OCI-LY7 (cell line): Measurements from ENCODE around the gene PABPN1L. TPM values are rescaled to one million over a fixed set of nuclear protein-coding genes. Genes with fewer than 3 reads are reported as not detected.

Experiments used
- BruUV-seq: library from RNA; stranded (reverse); fragments of 400-500 nt; replicated peaks from 2 replicates; lab custom pipeline; 2021; lab: Mats Ljungman, UMichigan
- CTCF ChIA-PET: fragments of 300-600 bp; sonication (Branson Sonifier 250); formaldehyde crosslinking; loops from one replicate; lab custom pipeline; 2022; ENCODE audit warnings: antibody characterized with exemption; ENCODE audit not compliant: unreplicated experiment; lab: Charles Lee
- POLR2A ChIA-PET: fragments of 300-600 bp; sonication (Branson Sonifier 250); formaldehyde crosslinking; loops from one replicate; lab custom pipeline; 2022; ENCODE audit warnings: antibody characterized with exemption; lab: Charles Lee
- DNase-seq: peaks from one replicate; pipeline ENCODE4 v3.0.0-alpha.2; 2015; ENCODE audit warnings: low spot score
- H2AFZ ChIP-seq: fragments of 200-600 bp; sonication (generic), shearing (Covaris generic); 2 replicates; pipeline ENCODE4 v1.6.1; 2014; ENCODE audit warnings: mild to moderate bottlenecking, antibody characterized with exemption, low read length, moderate library complexity
- H3K27ac ChIP-seq: fragments of 200-600 bp; sonication (generic); 2 replicates; pipeline ENCODE4 v1.5.1; 2014; ENCODE audit warnings: mixed run types, low read depth, mild to moderate bottlenecking, moderate library complexity, low read length, inconsistent platforms; ENCODE audit not compliant: poor library complexity, severe bottlenecking
- H3K36me3 ChIP-seq: fragments of 200-600 bp; sonication (generic); 2 replicates; pipeline ENCODE4 v1.6.1; 2014; ENCODE audit warnings: mild to moderate bottlenecking, antibody characterized with exemption, low read length, moderate library complexity, mixed read lengths; ENCODE audit not compliant: insufficient read depth
- H3K4me1 ChIP-seq: fragments of 200-600 bp; sonication (generic); 2 replicates; pipeline ENCODE4 v1.5.1; 2014; ENCODE audit warnings: mild to moderate bottlenecking, low read length; ENCODE audit not compliant: insufficient read depth, poor library complexity, severe bottlenecking
- H3K4me2 ChIP-seq: fragments of 200-600 bp; sonication (generic); 2 replicates; pipeline ENCODE4 v1.6.1; 2014; ENCODE audit warnings: mild to moderate bottlenecking, low read length
- H3K4me3 ChIP-seq: fragments of 200-600 bp; sonication (generic); 2 replicates; pipeline ENCODE4 v1.5.1; 2014; ENCODE audit warnings: mild to moderate bottlenecking, low read depth, low read length; ENCODE audit not compliant: poor library complexity, severe bottlenecking
- H3K79me2 ChIP-seq: fragments of 200-600 bp; sonication (generic); 2 replicates; pipeline ENCODE4 v1.6.1; 2016; ENCODE audit warnings: low read depth, mild to moderate bottlenecking, low read length, moderate library complexity, mixed read lengths; ENCODE audit not compliant: insufficient read depth
- H3K9me2 ChIP-seq: fragments of 200-600 bp; sonication (generic); 2 replicates; pipeline ENCODE4 v1.6.1; 2016; ENCODE audit warnings: mild to moderate bottlenecking, low read length, mixed read lengths; ENCODE audit not compliant: insufficient read depth
- H3K9me3 ChIP-seq: fragments of 200-600 bp; sonication (generic); 2 replicates; pipeline ENCODE4 v1.6.1; 2014; ENCODE audit warnings: mild to moderate bottlenecking, mixed run types, low read length, mixed read lengths
- H4K20me1 ChIP-seq: fragments of 200-600 bp; sonication (generic); 2 replicates; pipeline ENCODE4 v1.6.1; 2014; ENCODE audit warnings: mild to moderate bottlenecking, antibody characterized with exemption, low read length, moderate library complexity, mixed read lengths; ENCODE audit not compliant: insufficient read depth
- EZH2phosphoT487 ChIP-seq: fragments of 200-600 bp; sonication (generic); IDR thresholded peaks from 2 replicates; pipeline ENCODE4 v1.6.1; 2018; ENCODE audit warnings: low read depth, borderline replicate concordance, mild to moderate bottlenecking, mixed run types, antibody characterized with exemption, low read length, moderate library complexity, mixed read lengths
- intact Hi-C: fragments of 100-400 bp; cut with micrococcal nuclease; formaldehyde crosslinking; loops from one replicate; pipeline ENCODE4 v1.10.0; 2022; ENCODE audit not compliant: unreplicated experiment
- total RNA-seq, 2 experiments: library from RNA; depleted of rRNA in 1 of 2; stranded (reverse); fragments of >200 nt in 1 of 2; shearing (Covaris generic) in 1 of 2; gene quantifications; 2 replicates each; pipeline ENCODE4 v1.2.3, GENCODE V29; 2014 to 2022
- TF ChIP-seq, protein P1 (sequence below): fragments of 200-600 bp; sonication (generic); conservative IDR thresholded peaks from 2 replicates; pipeline ENCODE4 v1.5.1; 2014; ENCODE audit warnings: mild to moderate bottlenecking, antibody characterized with exemption, low read length, moderate library complexity, mixed read lengths

Gene PABPN1L
- total RNA-seq, 2 experiments from 2014 or later, result 0.38 TPM; not detected in 1

- POLR2A ChIA-PET, result no interaction called here
- TF ChIP-seq, protein P1, sequence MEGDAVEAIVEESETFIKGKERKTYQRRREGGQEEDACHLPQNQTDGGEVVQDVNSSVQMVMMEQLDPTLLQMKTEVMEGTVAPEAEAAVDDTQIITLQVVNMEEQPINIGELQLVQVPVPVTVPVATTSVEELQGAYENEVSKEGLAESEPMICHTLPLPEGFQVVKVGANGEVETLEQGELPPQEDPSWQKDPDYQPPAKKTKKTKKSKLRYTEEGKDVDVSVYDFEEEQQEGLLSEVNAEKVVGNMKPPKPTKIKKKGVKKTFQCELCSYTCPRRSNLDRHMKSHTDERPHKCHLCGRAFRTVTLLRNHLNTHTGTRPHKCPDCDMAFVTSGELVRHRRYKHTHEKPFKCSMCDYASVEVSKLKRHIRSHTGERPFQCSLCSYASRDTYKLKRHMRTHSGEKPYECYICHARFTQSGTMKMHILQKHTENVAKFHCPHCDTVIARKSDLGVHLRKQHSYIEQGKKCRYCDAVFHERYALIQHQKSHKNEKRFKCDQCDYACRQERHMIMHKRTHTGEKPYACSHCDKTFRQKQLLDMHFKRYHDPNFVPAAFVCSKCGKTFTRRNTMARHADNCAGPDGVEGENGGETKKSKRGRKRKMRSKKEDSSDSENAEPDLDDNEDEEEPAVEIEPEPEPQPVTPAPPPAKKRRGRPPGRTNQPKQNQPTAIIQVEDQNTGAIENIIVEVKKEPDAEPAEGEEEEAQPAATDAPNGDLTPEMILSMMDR, result no peak
- TF ChIP-seq EZH2phosphoT487, result no peak
- intact Hi-C loops, result no loop called here
These were observed 29.7 kb downstream of the PABPN1L start for GRCh38 chr16:88836791-88837190.

DNA sequence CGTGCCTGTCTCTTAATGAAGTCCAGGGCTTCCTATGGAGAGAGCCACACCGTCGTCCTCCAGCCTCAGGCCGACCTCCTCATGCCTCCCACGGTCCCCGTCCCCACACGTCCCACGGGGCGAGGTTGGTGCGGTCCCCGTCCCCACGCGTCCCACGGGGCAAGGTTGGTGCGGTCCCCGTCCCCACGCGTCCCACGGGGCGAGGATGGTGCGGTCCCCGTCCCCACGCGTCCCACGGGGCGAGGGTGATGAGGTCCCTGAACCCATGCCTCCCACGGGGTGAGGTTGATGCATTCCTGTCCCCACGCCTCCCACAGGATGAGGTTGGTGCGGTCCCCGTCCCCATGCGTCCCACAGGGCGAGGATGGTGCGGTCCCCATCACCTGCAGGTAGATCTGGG lies 30.6 kb downstream of the PABPN1L start:
- Histone ChIP-seq H3K4me2 (no peak overlapping the region), H3K4me3 (no peak overlapping the region), H3K27ac (no peak overlapping the region), H3K36me3 (no peaks in the 10 kb centered on the region), H3K79me2 (no peaks in the 10 kb centered on the region), H3K4me1 (no peaks in the 10 kb centered on the region), H3K9me2 (no peaks in the 10 kb centered on the region), H2AFZ (no peak overlapping the region), H4K20me1 (no peaks in the 10 kb centered on the region), H3K9me3 (no peaks in the 10 kb centered on the region)
- no peak for DNase-seq
- intact Hi-C loops, result no loop called here
- ChIA-PET POLR2A (no interaction called here), CTCF (no interaction called here)
- TF ChIP-seq, protein P1, result no peak
- TF ChIP-seq EZH2phosphoT487, result no peak
- BruUV-seq, result no TSS peak

More at GRCh38 chr16:88836791-88837190, 29.7 kb downstream of the PABPN1L start:
- Histone ChIP-seq H3K27ac (no peak overlapping the region), H3K4me3 (no peak overlapping the region), H2AFZ (no peak overlapping the region), H4K20me1 (no peaks in the 10 kb centered on the region), H3K9me2 (no peaks in the 10 kb centered on the region), H3K9me3 (no peaks in the 10 kb centered on the region), H3K4me2 (no peak overlapping the region), H3K36me3 (no peaks in the 10 kb centered on the region), H3K4me1 (no peaks in the 10 kb centered on the region), H3K79me2 (no peaks in the 10 kb centered on the region)
- CTCF ChIA-PET, result no interaction called here
- DNase-seq, result no peak
- BruUV-seq, result no TSS peak

GRCh38 chr16:88835383-88835782 lies 31.1 kb downstream of the PABPN1L start:
- no peak overlapping the region for H3K4me2 ChIP-seq
- no peaks in the 10 kb centered on the region for H3K9me3 ChIP-seq
- H3K4me3 ChIP-seq, result no peak overlapping the region
- no peaks in the 10 kb centered on the region for H3K4me1 ChIP-seq
- H4K20me1 ChIP-seq, result no peaks in the 10 kb centered on the region
- no peaks in the 10 kb centered on the region for H3K9me2 ChIP-seq
- CTCF ChIA-PET, result no interaction called here
- no TSS peak for BruUV-seq
- no peaks in the 10 kb centered on the region for H3K36me3 ChIP-seq
- no peaks in the 10 kb centered on the region for H3K79me2 ChIP-seq
- H2AFZ ChIP-seq, result no peak overlapping the region
- intact Hi-C loops, result no loop called here
- DNase-seq, result no peak
- POLR2A ChIA-PET, result no interaction called here
- TF ChIP-seq, protein P1, result no peak
- no peak for TF ChIP-seq EZH2phosphoT487
- H3K27ac ChIP-seq, result no peak overlapping the region
